Hematopoietic multipotent progenitor cell treated with erythropoietin and hydrocortisone succinate and interleukin-3 and kit ligand, for 8 days (in vitro differentiated cells): Measurements from ENCODE around the gene CCL7.

ENCODE experiments used
- DNase-seq: peaks from one replicate; pipeline ENCODE4 v3.0.0-alpha.2; 2015

Gene CCL7

GRCh38 chr17:34291721-34292348 is 21.8 kb downstream of the CCL7 start:
- DNase-seq = no peak

DNA sequence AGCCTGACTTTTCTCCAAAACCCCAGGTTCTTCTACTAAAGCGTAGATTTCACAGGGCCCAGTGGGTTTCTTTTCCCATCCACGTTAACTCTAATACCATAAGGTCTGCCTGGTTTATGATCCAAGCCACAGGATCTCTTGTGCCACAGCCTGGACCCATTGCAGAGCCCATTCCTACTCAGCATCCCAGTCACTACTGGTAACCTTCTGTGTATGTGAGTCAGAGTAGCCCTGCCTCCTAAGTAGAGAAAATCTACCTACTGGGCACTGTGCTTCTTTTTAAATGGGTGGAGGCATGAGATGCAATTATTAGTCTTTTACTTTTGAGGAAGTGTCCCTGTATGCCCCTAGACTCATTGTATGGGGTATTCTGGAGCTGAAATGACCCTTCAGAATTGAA is 29.0 kb downstream of the CCL7 start:
- DNase-seq = no peak

GRCh38 chr17:34299956-34300577 is 30.0 kb downstream of the CCL7 start:
- no peak for DNase-seq

DNA sequence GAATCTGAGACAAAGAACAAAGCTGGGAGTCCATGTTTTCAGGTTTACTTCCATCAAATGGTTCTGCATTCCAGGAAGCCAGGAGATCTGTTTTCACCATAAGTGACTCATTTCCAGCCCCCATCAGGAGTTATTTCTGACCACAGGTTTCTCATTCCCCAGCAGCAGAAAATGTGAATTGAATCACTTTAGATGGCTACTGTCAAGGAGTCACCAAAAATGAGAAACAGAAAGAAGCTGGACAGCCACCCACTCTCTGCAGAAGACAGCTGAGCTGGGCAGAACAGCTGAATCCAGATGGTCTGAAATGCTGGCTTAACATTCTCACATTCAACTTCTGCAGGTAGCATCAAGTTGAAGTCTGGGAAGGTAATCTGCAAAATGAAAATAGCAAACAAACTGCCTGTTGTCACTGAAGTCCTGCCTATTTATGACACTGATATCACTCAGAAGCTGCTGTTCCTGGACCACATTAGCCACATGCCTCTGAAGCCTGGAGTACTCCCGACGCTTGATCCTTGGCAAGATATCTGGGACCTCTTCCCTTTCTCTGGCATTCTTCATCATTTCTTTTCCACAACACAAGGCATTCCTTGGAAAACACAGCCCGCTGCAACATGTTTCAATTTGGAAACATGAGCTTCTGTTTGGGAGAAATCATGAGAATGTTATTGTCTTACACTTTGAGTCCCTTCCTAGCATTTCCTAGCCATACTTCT is 30.8 kb downstream of the CCL7 start:
- no peak for DNase-seq

- DNase-seq = no peak
These were observed 32.0 kb downstream of the CCL7 start for GRCh38 chr17:34301986-34302385.

DNA sequence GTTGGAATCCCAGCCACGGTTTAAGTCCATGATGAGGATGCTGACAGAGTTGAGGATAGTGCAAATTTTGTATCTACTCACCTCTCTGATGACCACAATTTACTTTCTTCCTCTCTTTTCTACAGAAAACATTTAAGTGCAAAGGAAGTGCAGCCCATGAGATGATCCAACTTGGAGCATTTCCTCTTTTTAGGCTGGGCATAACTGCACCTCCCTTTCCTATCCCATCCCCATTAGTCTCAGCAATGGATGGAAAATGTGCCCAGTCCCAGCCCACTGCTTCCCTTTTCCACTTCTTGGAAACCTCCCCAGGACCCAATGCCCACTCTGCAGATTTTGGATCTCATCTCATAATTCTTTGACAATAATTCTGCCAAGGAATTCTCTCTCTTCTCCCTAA is 32.6 kb downstream of the CCL7 start:
- no peak for DNase-seq

DNA sequence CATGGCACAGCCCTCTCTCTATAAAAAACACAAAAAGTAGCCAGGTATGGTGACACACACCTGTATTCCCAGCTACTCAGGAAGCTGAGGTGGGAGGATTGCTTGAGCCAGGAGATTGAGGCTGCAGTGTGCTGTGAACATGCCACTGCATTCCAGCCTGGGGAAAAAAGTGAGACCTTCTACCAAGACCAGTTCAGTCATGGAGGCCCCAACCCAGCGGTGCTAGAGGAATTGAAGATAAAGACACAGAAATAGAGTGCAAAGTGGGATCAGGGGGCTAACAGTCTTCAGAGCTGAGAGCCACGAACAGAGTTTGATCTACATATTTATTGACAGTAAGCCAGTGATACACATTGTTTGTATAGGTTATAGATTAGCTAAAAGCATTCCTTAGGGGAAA is 33.6 kb downstream of the CCL7 start:
- DNase-seq = no peak

DNA sequence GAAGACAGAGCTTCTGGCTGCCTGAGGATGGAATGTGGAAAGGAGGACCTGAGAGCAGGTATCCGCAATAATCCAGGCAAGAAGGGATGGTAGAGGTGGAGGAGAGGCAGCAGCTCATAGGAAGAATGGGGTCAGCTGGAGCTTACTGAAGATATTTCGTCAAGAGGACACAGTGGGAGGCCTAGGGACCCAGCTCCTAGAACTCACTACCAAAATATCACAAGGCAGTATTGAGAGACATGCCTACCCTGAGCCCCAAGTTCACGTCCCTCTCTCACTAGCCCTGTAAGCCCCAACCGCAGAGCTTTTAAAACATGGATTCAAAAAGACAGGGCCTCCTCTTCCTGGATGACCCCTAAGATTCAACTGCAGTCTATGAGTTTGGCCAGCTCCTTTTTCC is 35.0 kb downstream of the CCL7 start:
- no peak for DNase-seq

GRCh38 chr17:34305606-34306005 is 35.6 kb downstream of the CCL7 start:
- DNase-seq = no peak

GRCh38 chr17:34306466-34306865 is 36.4 kb downstream of the CCL7 start:
- no peak for DNase-seq

DNA sequence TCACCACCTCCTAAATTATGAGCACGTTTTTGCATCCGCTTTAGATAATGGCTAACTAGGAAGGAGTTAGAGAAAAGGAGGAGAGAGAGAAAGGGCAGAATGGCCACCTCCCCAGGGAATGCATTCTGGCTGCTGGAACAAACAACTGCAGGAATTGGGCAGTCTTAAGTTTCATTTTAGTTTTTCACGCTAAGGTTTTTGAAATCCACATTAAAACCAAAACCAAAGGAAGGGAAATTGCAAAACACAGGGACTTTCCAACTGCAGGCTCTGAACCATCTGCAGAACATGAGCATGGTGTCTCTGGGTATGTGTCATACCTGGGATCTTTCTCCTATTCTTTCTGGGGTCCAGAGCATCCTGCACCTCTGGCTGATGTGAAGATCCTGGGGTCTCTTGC is 37.1 kb downstream of the CCL7 start:
- DNase-seq = no peak

GRCh38 chr17:34308371-34308770 is 38.4 kb downstream of the CCL7 start:
- DNase-seq = no peak

- DNase-seq = no peak
These were observed 41.3 kb downstream of the CCL7 start for GRCh38 chr17:34311291-34311690.

DNA sequence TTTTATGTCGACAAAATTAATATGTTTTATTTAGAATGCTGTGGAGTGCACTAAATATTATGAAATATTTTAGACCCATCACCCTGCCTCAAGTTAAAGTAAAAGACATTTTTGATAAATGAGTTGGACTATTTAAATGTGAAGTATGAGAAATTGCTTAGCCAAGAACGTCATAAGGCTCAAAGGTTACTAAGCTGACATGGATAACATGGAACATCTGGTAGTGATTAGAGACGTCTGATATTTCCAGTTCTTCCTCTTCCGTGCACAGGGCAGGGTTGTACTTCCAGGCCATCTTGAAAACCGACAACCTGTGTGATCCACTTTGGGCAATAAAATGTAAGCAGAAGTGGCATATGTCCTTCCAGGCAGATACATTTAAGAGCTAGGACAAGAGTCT is 42.1 kb downstream of the CCL7 start:
- DNase-seq = no peak

DNA sequence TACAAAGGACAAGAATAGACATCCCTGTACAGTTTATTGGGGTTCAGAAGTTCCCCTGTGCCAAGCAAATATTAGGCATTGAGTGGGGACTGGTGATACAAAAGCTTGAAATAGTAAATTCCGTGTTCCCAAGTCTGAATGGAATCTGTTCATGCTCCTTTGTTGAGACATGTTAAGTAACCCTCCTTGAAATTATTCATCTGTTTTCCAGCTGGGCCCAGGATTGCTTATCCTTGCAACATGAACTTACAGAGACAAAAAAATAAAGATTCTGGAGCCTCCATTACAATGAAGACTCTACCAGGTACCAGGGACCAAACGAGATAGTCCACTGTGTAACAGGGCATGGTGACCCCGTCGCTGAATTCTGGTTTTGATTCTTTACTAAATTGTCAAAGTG is 43.1 kb downstream of the CCL7 start:
- no peak for DNase-seq

DNA sequence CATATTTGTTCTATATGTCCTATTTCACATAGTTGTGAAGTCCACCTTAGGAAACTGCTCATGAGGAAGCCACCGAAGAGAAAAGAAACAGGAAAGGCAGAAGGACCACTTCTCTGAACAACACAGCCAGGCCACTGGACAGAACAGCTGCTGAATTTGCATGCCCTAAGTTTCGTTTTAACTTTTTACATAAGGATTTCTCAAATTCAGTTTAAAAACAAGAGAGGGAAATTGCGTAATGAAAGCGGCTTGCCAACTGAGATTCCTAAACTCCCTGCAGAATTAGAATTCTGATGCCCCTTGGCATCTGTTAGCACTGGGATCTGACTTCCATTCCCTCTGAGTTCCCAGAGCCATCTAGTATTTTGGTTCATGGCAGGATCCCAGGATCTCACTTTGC is 44.3 kb downstream of the CCL7 start:
- DNase-seq = no peak

- peak; percentile 31 for DNase-seq
These were observed 48.5 kb downstream of the CCL7 start for GRCh38 chr17:34318474-34318873.

DNA sequence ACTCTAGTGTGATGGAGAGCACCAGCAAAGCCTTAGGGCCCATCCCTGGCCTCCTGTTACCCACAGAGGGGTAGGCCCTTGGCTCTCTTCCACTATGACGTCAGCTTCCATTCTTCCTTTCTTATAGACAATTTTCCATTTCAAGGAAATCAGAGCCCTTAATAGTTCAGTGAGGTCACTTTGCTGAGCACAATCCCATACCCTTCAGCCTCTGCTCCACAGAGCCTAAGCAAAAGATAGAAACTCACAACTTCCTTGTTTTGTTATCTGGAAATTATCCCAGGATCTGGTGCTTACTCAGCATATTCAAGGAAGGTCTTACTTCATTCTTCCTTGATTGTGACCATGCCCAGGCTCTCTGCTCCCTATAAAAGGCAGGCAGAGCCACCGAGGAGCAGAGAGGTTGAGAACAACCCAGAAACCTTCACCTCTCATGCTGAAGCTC is 49.0 kb downstream of the CCL7 start, which contains the start of gene CCL8:
TSS of gene CCL8 (plus strand) at position 397 of the 445 bp plus-strand sequence. CDS start 67 bp downstream, outside the sequence.
- DNase-seq = no peak
